ENCODE data around the gene ANP32A. TPM values are rescaled to one million over a fixed set of nuclear protein-coding genes. Genes with fewer than 3 reads are reported as not detected.

Gene ANP32A
- total RNA-seq, 2 donors from 2014 or later: 52.6 to 70.8 TPM

- DNase-seq (ENCODE audit: low spot score): no peak
- H3K9me3 ChIP-seq: no peaks in the 10 kb centered on the region
- WGBS: under 1% methylated on average over 41 of the region's 60 CpGs
- peaks cover 4% of the 10 kb centered on the region for H3K4me1 ChIP-seq (replicated peaks)
- H3K27ac ChIP-seq: peak overlapping the region; percentile 99 to 100
- intact Hi-C loops (cut with DNase I): no loop called here
- TF ChIP-seq CTCF (IDR thresholded peaks at IDR 0.05) (no peak), POLR2AphosphoS5 (IDR thresholded peaks at IDR 0.05) (no peak), POLR2A (IDR thresholded peaks at IDR 0.05) (no peak)
- no peaks in the 10 kb centered on the region for H3K36me3 ChIP-seq
- no peaks in the 10 kb centered on the region for H3K27me3 ChIP-seq (replicated peaks; ENCODE audit: insufficient read depth)
- H3K4me3 ChIP-seq: peak overlapping the region; percentile 88 to 96
Measured at GRCh38 chr15:68821190-68821840, 620 bp upstream of the ANP32A start.

- Histone ChIP-seq H3K4me1 (replicated peaks) (peaks cover 12% of the 10 kb centered on the region), H3K4me3 (peak overlapping the region; percentile 88 to 96), H3K9me3 (no peaks in the 10 kb centered on the region), H3K27me3 (replicated peaks; ENCODE audit: insufficient read depth) (no peaks in the 10 kb centered on the region), H3K27ac (peak overlapping the region; percentile 99 to 100), H3K36me3 (no peaks in the 10 kb centered on the region)
- peak; percentile 26 for TF ChIP-seq POLR2AphosphoS5 (IDR thresholded peaks at IDR 0.05)
- peak; percentile 35 for TF ChIP-seq POLR2A (IDR thresholded peaks at IDR 0.05)
- no peak for TF ChIP-seq CTCF (IDR thresholded peaks at IDR 0.05)
- intact Hi-C loops (cut with DNase I): loop anchor here (5.0 kb wide), 2 partner anchors 87 to 542 kb away; partner anchors contain the start of gene FEM1B
- DNase-seq (ENCODE audit: low spot score): peak; percentile 42
- WGBS: under 1% methylated on average over 48 of the region's 48 CpGs
Measured at GRCh38 chr15:68819495-68820294, 1.0 kb downstream of the ANP32A start.

GRCh38 chr15:68818769-68819494 is 1.8 kb downstream of the ANP32A start:
- Histone ChIP-seq H3K27me3 (replicated peaks; ENCODE audit: insufficient read depth) (no peaks in the 10 kb centered on the region), H3K36me3 (no peaks in the 10 kb centered on the region), H3K4me1 (replicated peaks) (peaks cover 12% of the 10 kb centered on the region), H3K4me3 (peak overlapping the region; percentile 88 to 96), H3K9me3 (no peaks in the 10 kb centered on the region), H3K27ac (peak overlapping the region; percentile 99 to 100)
- WGBS: under 1% methylated on average over 61 of the region's 68 CpGs
- DNase-seq (ENCODE audit: low spot score): peak; percentile 33
- intact Hi-C loops (cut with DNase I): loop anchor here (5.0 kb wide), 2 partner anchors 87 to 542 kb away; partner anchors contain the start of gene FEM1B
- TF ChIP-seq POLR2A (IDR thresholded peaks at IDR 0.05): no peak
- no peak for TF ChIP-seq POLR2AphosphoS5 (IDR thresholded peaks at IDR 0.05)
- no peak for TF ChIP-seq CTCF (IDR thresholded peaks at IDR 0.05)

- peak overlapping the region; percentile 99 to 100 for H3K27ac ChIP-seq
- intact Hi-C loops (cut with DNase I): loop anchor here (5.0 kb wide), 2 partner anchors 86 to 541 kb away; partner anchors contain the start of gene FEM1B
- H3K36me3 ChIP-seq: no peaks in the 10 kb centered on the region
- peak overlapping the region; percentile 88 to 96 for H3K4me3 ChIP-seq
- H3K27me3 ChIP-seq (replicated peaks; ENCODE audit: insufficient read depth): no peaks in the 10 kb centered on the region
- under 1% methylated on average over 75 of the region's 75 CpGs for WGBS
- DNase-seq (ENCODE audit: low spot score): peak; percentile 72
- TF ChIP-seq POLR2A (IDR thresholded peaks at IDR 0.05) (peak; percentile 28), CTCF (IDR thresholded peaks at IDR 0.05) (no peak), POLR2AphosphoS5 (IDR thresholded peaks at IDR 0.05) (peak; percentile 45)
- H3K9me3 ChIP-seq: no peaks in the 10 kb centered on the region
- H3K4me1 ChIP-seq (replicated peaks): peaks cover 14% of the 10 kb centered on the region
Measured at GRCh38 chr15:68818066-68818768, 2.5 kb downstream of the ANP32A start.
